ENCODE data around the gene NRIP1.

GRCh38 chr21:15042531-15042930, 22.3 kb downstream of the NRIP1 start:
- no peak for TF ChIP-seq CTCF (IDR thresholded peaks at IDR 0.05)
- no peak for TF ChIP-seq POLR2A (IDR thresholded peaks at IDR 0.05)

Data from lower leg skin (tissue), 3 donors.